ENCODE data around the gene NPAS3. TPM values are rescaled to one million over a fixed set of nuclear protein-coding genes. Genes with fewer than 3 reads are reported as not detected.

Gene NPAS3
- total RNA-seq, 1 donor from 2014 or later, result 2.0 TPM

DNA sequence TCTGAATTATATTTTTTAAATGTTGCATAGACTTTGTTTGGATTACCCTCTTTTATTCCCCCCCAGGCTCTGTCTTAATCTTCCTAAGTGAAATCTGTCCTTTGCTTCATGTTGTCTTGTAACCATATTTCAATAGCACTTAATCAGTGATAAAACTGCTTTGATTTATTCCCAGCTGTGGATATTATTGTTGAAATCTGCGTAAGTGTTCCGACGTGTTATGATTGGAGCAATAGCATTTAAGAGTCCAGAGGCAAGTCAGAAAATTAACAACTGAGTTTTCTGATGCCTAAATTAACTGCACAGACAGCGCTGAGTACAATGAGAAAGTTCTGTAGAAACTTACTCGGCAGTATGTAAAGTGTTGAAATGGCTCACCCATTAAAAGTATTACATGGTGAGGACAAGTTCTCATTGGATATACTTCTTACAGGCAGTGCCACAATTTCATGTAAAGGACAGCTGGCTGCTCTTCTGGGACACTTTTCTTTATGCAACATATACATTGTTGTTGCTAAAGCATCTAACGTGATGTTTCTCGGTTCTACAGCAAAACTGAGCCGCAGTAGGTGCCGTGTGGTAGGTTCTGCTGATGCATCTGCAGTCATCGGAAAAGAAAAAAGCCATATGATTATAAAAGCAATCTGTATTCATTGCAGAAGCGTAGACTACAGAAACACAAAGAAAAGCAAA, 511.2 kb downstream of the NPAS3 start:
- Histone ChIP-seq H3K36me3 (ENCODE audit: control insufficient read depth, insufficient read depth, low read length) (no peaks in the 10 kb centered on the region), H3K4me3 (ENCODE audit: low read depth, low read length) (no peak overlapping the region), H3K27me3 (ENCODE audit: control insufficient read depth, insufficient read depth, low read length) (no peaks in the 10 kb centered on the region)
- TF ChIP-seq, protein P1, sequence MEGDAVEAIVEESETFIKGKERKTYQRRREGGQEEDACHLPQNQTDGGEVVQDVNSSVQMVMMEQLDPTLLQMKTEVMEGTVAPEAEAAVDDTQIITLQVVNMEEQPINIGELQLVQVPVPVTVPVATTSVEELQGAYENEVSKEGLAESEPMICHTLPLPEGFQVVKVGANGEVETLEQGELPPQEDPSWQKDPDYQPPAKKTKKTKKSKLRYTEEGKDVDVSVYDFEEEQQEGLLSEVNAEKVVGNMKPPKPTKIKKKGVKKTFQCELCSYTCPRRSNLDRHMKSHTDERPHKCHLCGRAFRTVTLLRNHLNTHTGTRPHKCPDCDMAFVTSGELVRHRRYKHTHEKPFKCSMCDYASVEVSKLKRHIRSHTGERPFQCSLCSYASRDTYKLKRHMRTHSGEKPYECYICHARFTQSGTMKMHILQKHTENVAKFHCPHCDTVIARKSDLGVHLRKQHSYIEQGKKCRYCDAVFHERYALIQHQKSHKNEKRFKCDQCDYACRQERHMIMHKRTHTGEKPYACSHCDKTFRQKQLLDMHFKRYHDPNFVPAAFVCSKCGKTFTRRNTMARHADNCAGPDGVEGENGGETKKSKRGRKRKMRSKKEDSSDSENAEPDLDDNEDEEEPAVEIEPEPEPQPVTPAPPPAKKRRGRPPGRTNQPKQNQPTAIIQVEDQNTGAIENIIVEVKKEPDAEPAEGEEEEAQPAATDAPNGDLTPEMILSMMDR (IDR thresholded peaks at IDR 0.05; ENCODE audit: insufficient read depth, low read length, poor library complexity, severe bottlenecking), result no peak
- DNase-seq (ENCODE audit: low read depth), result no peak

DNA sequence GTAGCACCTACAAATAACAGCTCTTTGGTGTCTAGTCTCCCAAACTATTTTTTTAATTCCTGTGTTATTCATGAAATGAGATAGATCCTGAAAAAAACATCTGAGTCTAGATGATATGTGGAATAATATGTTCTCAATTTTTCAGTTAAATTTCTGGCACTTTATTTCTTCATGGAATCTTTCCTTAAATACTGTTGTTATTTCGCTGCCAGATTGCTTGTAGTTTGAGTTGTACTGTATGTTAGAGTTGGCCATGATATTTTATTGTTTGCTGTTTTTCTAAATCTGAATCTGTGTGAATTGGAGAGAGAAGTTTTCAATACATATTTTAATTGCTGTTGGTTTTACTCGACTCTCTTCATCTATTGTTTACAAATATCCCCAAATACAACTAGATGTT, 511.7 kb downstream of the NPAS3 start:
- Histone ChIP-seq H3K27me3 (ENCODE audit: control insufficient read depth, insufficient read depth, low read length) (no peaks in the 10 kb centered on the region), H3K36me3 (ENCODE audit: control insufficient read depth, insufficient read depth, low read length) (no peaks in the 10 kb centered on the region), H3K4me3 (ENCODE audit: low read depth, low read length) (no peak overlapping the region)
- DNase-seq (ENCODE audit: low read depth), result no peak
- TF ChIP-seq, protein P1 (IDR thresholded peaks at IDR 0.05; ENCODE audit: insufficient read depth, low read length, poor library complexity, severe bottlenecking), result no peak

DNA sequence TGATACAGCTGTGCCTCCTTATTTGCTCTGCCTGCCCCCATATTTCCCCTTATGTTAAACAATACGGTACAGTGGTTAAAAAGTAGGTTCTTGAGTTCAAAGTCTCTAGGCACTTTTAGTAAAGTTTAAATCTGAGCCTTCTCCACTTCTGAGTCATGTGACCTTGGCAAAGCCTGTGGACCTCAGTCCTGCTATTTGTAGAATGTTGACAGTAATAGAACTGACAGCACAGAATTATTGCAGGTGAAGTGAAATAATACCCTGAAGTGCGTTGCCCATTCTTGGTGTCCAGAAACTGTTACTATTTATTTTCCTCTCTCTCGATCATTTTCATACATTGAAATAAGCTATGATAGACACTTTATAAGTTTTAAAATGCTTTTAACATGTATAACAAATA, 512.5 kb downstream of the NPAS3 start:
- Histone ChIP-seq H3K4me3 (ENCODE audit: low read depth, low read length) (no peak overlapping the region), H3K27me3 (ENCODE audit: control insufficient read depth, insufficient read depth, low read length) (no peaks in the 10 kb centered on the region), H3K36me3 (ENCODE audit: control insufficient read depth, insufficient read depth, low read length) (no peaks in the 10 kb centered on the region)
- TF ChIP-seq, protein P1 (IDR thresholded peaks at IDR 0.05; ENCODE audit: insufficient read depth, low read length, poor library complexity, severe bottlenecking), result no peak
- DNase-seq (ENCODE audit: low read depth), result no peak

DNA sequence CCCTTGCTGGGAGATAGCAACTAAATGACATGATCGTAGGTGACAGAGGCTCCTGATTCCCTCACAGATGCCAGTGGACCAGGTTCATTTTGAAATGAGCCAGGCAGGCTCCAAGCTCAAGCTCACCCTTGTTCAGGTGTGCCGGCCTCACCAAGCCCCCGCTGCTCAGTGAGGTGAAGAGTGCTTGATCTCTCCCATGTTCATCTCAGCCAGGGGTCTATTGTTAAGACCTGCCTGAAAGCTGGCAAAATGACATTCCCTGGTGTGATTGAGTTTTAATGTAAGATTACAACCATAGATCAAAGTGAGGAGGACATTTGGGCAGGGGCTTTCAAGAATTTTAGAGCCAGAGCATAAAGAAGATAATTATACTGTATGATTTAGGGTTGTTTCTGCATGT, 514.3 kb downstream of the NPAS3 start:
- Histone ChIP-seq H3K4me3 (ENCODE audit: low read depth, low read length) (no peak overlapping the region), H3K27me3 (ENCODE audit: control insufficient read depth, insufficient read depth, low read length) (no peaks in the 10 kb centered on the region), H3K36me3 (ENCODE audit: control insufficient read depth, insufficient read depth, low read length) (no peaks in the 10 kb centered on the region)
- no peak for DNase-seq (ENCODE audit: low read depth)
- TF ChIP-seq, protein P1 (IDR thresholded peaks at IDR 0.05; ENCODE audit: insufficient read depth, low read length, poor library complexity, severe bottlenecking), result no peak

DNA sequence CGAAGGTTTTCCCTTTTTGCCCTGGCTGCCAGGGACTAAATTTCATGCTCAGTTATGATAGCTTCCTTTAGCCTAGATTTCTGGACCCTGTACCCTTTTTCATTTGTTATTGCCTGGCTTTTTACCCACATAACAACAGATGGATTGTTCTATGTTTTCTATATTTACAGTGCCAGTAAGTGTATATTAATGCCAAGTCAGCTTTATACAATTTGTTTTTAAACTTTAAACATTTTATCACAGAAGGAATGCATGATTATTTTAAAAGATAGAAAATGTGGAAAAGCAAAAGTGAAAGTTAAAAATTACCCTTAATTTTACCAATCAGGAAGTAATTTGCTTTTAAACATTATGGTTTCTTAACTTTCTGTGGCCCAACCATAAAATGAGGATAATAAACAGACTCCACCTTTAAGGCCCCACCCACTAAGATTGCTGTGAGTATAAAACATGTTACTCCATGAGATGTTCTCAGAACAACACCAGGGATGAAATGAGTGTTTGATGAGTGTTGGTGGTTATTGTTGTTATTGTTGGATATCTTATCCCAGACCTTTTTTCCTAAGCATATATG, 515.4 kb downstream of the NPAS3 start:
- Histone ChIP-seq H3K36me3 (ENCODE audit: control insufficient read depth, insufficient read depth, low read length) (no peaks in the 10 kb centered on the region), H3K4me3 (ENCODE audit: low read depth, low read length) (no peak overlapping the region), H3K27me3 (ENCODE audit: control insufficient read depth, insufficient read depth, low read length) (no peaks in the 10 kb centered on the region)
- TF ChIP-seq, protein P1 (IDR thresholded peaks at IDR 0.05; ENCODE audit: insufficient read depth, low read length, poor library complexity, severe bottlenecking), result no peak
- no peak for DNase-seq (ENCODE audit: low read depth)

DNA sequence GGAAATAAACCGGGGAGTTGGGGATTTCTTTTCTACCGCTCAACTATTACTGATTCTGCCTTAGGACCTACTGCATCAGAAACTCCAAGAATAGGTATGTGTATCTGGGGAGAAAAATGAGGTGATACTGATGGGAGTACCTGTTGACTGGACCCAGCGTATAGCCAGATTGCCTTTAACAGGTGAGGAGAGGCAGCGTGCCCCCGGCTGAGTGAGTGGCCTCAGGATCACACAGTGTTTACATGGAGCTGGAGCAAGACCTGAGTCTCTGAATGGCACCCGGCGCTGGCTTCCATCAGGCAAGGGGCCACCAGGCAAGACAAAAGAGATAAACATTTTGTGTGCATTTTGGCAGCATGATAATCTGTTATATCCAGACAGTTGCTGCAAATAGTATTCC, 516.0 kb downstream of the NPAS3 start:
- H3K36me3 ChIP-seq (ENCODE audit: control insufficient read depth, insufficient read depth, low read length), result no peaks in the 10 kb centered on the region
- TF ChIP-seq, protein P1 (IDR thresholded peaks at IDR 0.05; ENCODE audit: insufficient read depth, low read length, poor library complexity, severe bottlenecking), result no peak
- no peak overlapping the region for H3K4me3 ChIP-seq (ENCODE audit: low read depth, low read length)
- no peaks in the 10 kb centered on the region for H3K27me3 ChIP-seq (ENCODE audit: control insufficient read depth, insufficient read depth, low read length)
- DNase-seq (ENCODE audit: low read depth), result no peak

Measured in kidney epithelial cell (primary cell).